Neural progenitor cell (in vitro differentiated cells): ENCODE data around the gene KIF9.

Source experiments
- EZH2 ChIP-seq: fragments of 200-600 bp; sonication (generic); IDR thresholded peaks from 2 replicates; pipeline ENCODE4 v1.6.1; 2017; ENCODE audit warnings: antibody characterized with exemption, mild to moderate bottlenecking, moderate library complexity
- EZH2phosphoT487 ChIP-seq: fragments of 200-600 bp; sonication (generic); IDR thresholded peaks from 2 replicates; pipeline ENCODE4 v1.6.1; 2017; ENCODE audit warnings: antibody characterized with exemption
- TF ChIP-seq, protein P1 (sequence below): fragments of 200-600 bp; sonication (generic); IDR thresholded peaks from 2 replicates; pipeline ENCODE4 v1.5.1; 2017; ENCODE audit warnings: antibody characterized with exemption, mild to moderate bottlenecking

DNA sequence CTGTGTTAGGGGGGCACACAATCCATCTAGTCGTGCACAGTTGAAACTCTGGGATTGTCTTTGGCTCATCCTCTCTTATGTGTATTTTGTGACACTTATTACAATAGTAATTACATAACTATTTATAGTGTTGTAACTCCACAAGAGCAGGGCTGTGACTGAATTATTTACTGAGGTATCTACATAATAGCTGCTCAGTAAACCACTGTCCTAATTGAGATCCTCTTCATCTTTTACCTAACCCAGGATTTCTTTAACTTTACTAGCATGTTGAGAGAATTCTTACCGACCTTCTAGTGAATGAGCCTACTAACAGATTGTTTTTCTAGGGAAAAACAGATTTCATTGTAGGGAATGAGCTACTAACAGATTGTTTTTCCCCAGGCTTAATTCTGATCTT, 11.2 kb upstream of the KIF9 start:
- TF ChIP-seq, protein P1, sequence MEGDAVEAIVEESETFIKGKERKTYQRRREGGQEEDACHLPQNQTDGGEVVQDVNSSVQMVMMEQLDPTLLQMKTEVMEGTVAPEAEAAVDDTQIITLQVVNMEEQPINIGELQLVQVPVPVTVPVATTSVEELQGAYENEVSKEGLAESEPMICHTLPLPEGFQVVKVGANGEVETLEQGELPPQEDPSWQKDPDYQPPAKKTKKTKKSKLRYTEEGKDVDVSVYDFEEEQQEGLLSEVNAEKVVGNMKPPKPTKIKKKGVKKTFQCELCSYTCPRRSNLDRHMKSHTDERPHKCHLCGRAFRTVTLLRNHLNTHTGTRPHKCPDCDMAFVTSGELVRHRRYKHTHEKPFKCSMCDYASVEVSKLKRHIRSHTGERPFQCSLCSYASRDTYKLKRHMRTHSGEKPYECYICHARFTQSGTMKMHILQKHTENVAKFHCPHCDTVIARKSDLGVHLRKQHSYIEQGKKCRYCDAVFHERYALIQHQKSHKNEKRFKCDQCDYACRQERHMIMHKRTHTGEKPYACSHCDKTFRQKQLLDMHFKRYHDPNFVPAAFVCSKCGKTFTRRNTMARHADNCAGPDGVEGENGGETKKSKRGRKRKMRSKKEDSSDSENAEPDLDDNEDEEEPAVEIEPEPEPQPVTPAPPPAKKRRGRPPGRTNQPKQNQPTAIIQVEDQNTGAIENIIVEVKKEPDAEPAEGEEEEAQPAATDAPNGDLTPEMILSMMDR: no peak
- TF ChIP-seq EZH2 (no peak), EZH2phosphoT487 (no peak)
